ENCODE data around the gene PTPRN2.

Gene PTPRN2

DNA sequence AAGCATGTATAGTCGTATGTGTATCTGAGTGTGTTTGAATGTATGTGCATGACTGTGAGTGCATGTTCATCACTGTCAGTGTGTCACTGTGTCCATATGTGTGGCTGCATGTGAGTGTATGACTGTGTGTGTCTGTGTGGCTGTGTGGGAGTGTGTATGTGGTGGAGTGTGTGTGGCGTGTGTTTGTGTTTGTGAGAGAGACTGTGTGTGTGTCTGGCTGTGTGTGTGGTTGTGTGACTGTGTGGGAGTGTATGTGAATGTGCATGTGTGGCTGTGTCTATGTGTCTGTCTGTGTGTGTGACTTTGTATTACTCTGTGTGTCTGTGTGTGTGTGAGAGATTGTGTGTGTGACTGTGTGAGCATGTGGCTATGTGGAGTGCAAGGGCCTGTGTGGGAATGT, 748.4 kb downstream of the PTPRN2 start:
- in situ Hi-C loops (cut with MboI; ENCODE audit: low sequenced_read_pairs, unreplicated experiment): no loop called here
- TF ChIP-seq, protein P1, sequence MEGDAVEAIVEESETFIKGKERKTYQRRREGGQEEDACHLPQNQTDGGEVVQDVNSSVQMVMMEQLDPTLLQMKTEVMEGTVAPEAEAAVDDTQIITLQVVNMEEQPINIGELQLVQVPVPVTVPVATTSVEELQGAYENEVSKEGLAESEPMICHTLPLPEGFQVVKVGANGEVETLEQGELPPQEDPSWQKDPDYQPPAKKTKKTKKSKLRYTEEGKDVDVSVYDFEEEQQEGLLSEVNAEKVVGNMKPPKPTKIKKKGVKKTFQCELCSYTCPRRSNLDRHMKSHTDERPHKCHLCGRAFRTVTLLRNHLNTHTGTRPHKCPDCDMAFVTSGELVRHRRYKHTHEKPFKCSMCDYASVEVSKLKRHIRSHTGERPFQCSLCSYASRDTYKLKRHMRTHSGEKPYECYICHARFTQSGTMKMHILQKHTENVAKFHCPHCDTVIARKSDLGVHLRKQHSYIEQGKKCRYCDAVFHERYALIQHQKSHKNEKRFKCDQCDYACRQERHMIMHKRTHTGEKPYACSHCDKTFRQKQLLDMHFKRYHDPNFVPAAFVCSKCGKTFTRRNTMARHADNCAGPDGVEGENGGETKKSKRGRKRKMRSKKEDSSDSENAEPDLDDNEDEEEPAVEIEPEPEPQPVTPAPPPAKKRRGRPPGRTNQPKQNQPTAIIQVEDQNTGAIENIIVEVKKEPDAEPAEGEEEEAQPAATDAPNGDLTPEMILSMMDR (IDR thresholded peaks at IDR 0.05; ENCODE audit: borderline replicate concordance, control extremely low read depth, extremely low read depth, insufficient read depth, missing control alignments): no peak
- no peak for DNase-seq (ENCODE audit: low spot score)

DNA sequence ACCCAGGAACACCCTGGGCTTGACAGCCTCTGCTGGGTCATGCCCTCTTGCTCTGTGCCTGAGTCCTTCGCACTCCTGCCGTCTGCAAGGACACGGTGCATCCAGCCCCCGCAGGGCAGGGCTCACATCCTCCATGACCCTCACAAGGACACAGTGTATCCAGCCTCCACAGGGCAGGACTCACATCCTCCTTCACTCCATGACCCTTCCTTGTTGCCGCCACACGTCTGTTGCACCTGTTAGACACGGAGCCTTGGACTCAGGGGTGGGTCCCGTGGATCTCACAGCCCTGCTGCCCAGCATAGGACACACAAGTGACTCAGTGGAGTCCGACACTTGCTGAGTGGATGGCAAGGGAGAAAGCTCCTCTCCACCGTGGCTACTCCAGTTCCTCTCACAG, 750.1 kb downstream of the PTPRN2 start:
- in situ Hi-C loops (cut with MboI; ENCODE audit: low sequenced_read_pairs, unreplicated experiment): no loop called here
- TF ChIP-seq, protein P1 (IDR thresholded peaks at IDR 0.05; ENCODE audit: borderline replicate concordance, control extremely low read depth, extremely low read depth, insufficient read depth, missing control alignments): no peak
- no peak for DNase-seq (ENCODE audit: low spot score)

DNA sequence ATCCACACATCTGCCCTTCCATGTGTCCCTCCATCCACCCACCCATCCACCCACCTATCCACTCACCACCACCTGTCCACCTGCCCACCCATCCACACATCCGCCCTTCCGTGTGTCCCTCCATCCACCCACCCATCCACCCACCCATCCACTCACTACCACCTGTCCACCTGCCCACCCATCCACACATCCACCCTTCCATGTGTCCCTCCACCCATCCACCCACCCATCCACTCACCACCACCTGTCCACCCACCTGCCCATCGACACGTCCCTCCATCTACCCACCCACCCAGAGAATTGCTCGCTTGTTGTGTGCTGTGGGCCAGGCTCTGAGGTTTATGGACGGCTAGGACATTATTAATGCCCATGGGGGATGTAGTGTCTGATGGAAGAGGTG, 750.6 kb downstream of the PTPRN2 start:
- in situ Hi-C loops (cut with MboI; ENCODE audit: low sequenced_read_pairs, unreplicated experiment): no loop called here
- no peak for DNase-seq (ENCODE audit: low spot score)
- TF ChIP-seq, protein P1 (IDR thresholded peaks at IDR 0.05; ENCODE audit: borderline replicate concordance, control extremely low read depth, extremely low read depth, insufficient read depth, missing control alignments): no peak

DNA sequence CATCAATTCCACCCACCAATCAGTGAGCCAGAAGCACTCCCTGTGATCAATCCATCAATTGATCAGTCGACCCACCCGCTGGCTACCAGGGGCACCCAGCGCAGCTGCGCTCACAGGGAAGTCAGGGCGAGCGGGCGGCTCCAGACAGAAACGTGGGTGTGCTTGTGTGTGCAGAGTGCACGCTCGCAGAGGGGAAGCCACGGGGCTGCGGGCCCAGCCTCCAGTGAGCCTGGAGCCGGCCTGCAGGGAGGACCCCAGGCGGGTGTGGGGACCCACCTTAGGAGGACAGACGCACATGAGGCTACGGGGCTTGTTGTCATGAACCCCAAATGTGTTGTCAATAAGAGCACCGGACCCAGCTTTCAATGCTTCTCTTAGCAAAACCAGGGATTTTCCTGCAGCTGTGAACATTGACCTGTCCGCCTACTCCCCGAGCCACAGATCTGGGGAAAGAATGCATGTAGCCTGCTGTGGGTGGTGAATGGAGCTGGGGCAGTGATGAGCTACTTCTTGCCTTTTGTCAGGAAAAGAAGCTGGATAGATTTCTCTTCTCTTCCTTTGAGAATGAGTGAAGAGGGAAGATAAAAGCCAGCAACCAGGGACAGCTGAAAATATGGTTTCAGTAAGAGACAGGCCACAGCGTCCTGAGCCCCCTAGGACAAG, 753.0 kb downstream of the PTPRN2 start:
- TF ChIP-seq, protein P1 (IDR thresholded peaks at IDR 0.05; ENCODE audit: borderline replicate concordance, control extremely low read depth, extremely low read depth, insufficient read depth, missing control alignments): no peak
- DNase-seq (ENCODE audit: low spot score): no peak
- in situ Hi-C loops (cut with MboI; ENCODE audit: low sequenced_read_pairs, unreplicated experiment): no loop called here

GRCh38 chr7:157832866-157833607, 754.6 kb downstream of the PTPRN2 start:
- no peak for DNase-seq (ENCODE audit: low spot score)
- in situ Hi-C loops (cut with MboI; ENCODE audit: low sequenced_read_pairs, unreplicated experiment): no loop called here
- TF ChIP-seq, protein P1 (IDR thresholded peaks at IDR 0.05; ENCODE audit: borderline replicate concordance, control extremely low read depth, extremely low read depth, insufficient read depth, missing control alignments): no peak

DNA sequence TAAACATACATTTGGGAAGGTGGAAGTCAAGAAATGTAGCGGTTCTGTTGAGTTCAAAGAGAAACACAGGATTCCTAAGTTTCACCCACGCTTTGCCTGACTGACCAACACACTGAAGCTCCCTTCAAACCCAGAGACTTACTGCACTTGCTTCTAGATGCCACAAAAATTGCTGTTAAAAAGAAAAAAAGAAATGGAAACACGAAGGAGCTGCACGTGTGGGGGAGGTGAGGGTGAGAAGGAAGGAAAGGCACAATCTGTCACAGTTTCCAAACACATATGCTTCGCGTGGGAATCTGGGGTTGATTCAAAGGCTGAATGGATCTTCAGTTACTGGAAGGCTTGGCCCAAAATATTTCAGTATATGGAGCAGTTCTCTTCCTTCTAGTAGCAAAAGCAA, 755.2 kb downstream of the PTPRN2 start:
- DNase-seq (ENCODE audit: low spot score): no peak
- in situ Hi-C loops (cut with MboI; ENCODE audit: low sequenced_read_pairs, unreplicated experiment): no loop called here
- TF ChIP-seq, protein P1 (IDR thresholded peaks at IDR 0.05; ENCODE audit: borderline replicate concordance, control extremely low read depth, extremely low read depth, insufficient read depth, missing control alignments): no peak
